Muscle layer of colon (tissue), 2 donors: ENCODE measurements around the gene BLOC1S3.

Source experiments
- H3K27ac ChIP-seq: one replicate; pipeline ENCODE4 v1.7.0; 2013; ENCODE audit warnings: low read depth, mild to moderate bottlenecking, low read length, moderate library complexity
- H3K27me3 ChIP-seq, 2 donors: one replicate each; pipeline ENCODE4 v1.7.0; 2013; ENCODE audit warnings: low read length in 2 of 2, mild to moderate bottlenecking in 2 of 2; ENCODE audit not compliant: insufficient read depth in 2 of 2, control insufficient read depth in 1 of 2
- H3K36me3 ChIP-seq: one replicate; pipeline ENCODE4 v1.7.0; 2013; ENCODE audit warnings: mild to moderate bottlenecking, low read length; ENCODE audit not compliant: insufficient read depth
- H3K4me1 ChIP-seq: one replicate; pipeline ENCODE4 v1.7.0; 2013; ENCODE audit warnings: mild to moderate bottlenecking, low read length; ENCODE audit not compliant: insufficient read depth
- H3K4me3 ChIP-seq, 2 donors: one replicate each; pipeline ENCODE4 v1.7.0; 2013; ENCODE audit warnings: low read length in 2 of 2, low read depth in 1 of 2, mild to moderate bottlenecking in 1 of 2, moderate library complexity in 1 of 2
- H3K9ac ChIP-seq: one replicate; pipeline ENCODE4 v1.7.0; 2013; ENCODE audit warnings: low read length
- H3K9me3 ChIP-seq: one replicate; pipeline ENCODE4 v1.7.0; 2013; ENCODE audit warnings: mild to moderate bottlenecking, low read length
- donor health status: abdominal sarcoma.
- donor health status: Adenocarcinoma of cecum.

Gene BLOC1S3

GRCh38 chr19:45166723-45167252 lies 11.8 kb upstream of the BLOC1S3 start:
- Histone ChIP-seq H3K9ac (no peak overlapping the region), H3K4me1 (no peaks in the 10 kb centered on the region)

GRCh38 chr19:45168767-45169351 lies 9.7 kb upstream of the BLOC1S3 start:
- Histone ChIP-seq H3K27me3 (no peaks in the 10 kb centered on the region), H3K9me3 (no peaks in the 10 kb centered on the region), H3K4me1 (no peaks in the 10 kb centered on the region), H3K27ac (no peak overlapping the region), H3K36me3 (no peaks in the 10 kb centered on the region), H3K9ac (no peak overlapping the region), H3K4me3 (no peak overlapping the region)

More at GRCh38 chr19:45166723-45167252, 11.8 kb upstream of the BLOC1S3 start:
- H3K36me3 ChIP-seq: no peaks in the 10 kb centered on the region
- H3K27me3 ChIP-seq: peaks cover 0 to 7% of the 10 kb centered on the region in 2 donors
- H3K27ac ChIP-seq: no peak overlapping the region
- no peak overlapping the region for H3K4me3 ChIP-seq
- H3K9me3 ChIP-seq: no peaks in the 10 kb centered on the region

DNA sequence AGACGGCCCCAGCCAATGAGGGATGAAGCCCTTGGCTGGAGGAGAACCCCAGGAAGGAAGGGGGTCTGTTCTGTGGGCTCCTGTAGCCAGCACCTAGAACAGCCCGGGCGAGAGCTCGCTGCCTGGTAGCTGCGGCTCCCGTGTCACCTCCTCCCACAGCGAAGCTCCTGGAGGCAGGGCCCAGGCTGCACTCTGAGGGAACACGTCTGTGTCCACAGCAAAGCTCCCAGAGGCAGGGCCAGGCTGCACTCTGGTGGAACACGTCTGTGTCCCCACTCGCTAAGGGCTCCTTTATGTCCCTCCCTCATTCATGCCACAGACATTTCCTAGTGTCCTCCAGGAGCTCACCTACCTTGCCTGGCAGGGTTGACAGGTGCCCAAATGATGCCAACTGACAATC lies 9.0 kb upstream of the BLOC1S3 start:
- Histone ChIP-seq H3K27ac (no peak overlapping the region), H3K36me3 (no peaks in the 10 kb centered on the region), H3K9me3 (no peaks in the 10 kb centered on the region), H3K27me3 (no peaks in the 10 kb centered on the region), H3K4me3 (no peak overlapping the region), H3K9ac (no peak overlapping the region), H3K4me1 (no peaks in the 10 kb centered on the region)

GRCh38 chr19:45170146-45171106 lies 8.2 kb upstream of the BLOC1S3 start:
- Histone ChIP-seq H3K36me3 (no peaks in the 10 kb centered on the region), H3K4me3 (no peak overlapping the region), H3K27me3 (no peaks in the 10 kb centered on the region), H3K4me1 (no peaks in the 10 kb centered on the region), H3K27ac (no peak overlapping the region), H3K9me3 (no peaks in the 10 kb centered on the region), H3K9ac (no peak overlapping the region)

GRCh38 chr19:45171211-45171623 lies 7.4 kb upstream of the BLOC1S3 start:
- Histone ChIP-seq H3K27ac (no peak overlapping the region), H3K4me1 (no peaks in the 10 kb centered on the region), H3K9ac (no peak overlapping the region), H3K9me3 (no peaks in the 10 kb centered on the region), H3K36me3 (no peaks in the 10 kb centered on the region), H3K27me3 (no peaks in the 10 kb centered on the region), H3K4me3 (no peak overlapping the region)

- Histone ChIP-seq H3K36me3 (no peaks in the 10 kb centered on the region), H3K4me3 (no peak overlapping the region), H3K9me3 (no peaks in the 10 kb centered on the region), H3K4me1 (peaks cover 1% of the 10 kb centered on the region), H3K27ac (no peak overlapping the region), H3K27me3 (no peaks in the 10 kb centered on the region), H3K9ac (no peak overlapping the region)
These were observed 6.4 kb upstream of the BLOC1S3 start for GRCh38 chr19:45172173-45172572.

DNA sequence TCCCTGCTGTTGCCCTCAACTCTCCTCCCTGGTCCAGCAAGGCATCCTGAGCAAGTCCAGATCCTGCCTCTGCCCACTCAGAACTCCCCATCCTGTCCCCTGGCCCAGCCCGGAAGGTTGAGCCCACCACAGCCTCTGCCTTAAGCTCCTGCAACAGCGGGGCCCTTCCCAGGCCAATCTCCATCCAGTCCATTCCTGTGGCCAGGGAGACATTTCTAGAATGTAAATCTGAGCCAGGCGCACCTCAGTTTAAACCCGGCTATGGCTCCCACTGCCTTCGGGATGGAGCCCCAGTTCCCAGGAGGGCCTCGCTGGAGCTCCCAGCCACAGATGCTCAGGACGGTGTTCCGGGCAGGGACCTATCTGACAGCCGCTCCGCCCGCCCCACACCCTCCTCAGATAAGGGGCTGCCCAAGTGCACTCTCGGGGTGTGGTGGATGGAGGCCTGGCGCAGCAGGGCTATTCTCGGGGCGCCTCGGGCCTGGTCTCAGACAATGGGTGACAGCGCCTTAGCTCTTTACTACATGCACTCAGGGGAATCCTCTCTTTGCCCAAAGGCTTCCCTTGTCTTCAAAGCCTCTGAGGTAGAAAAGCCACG lies 5.9 kb upstream of the BLOC1S3 start:
- H3K4me3 ChIP-seq: no peak overlapping the region
- H3K27me3 ChIP-seq: no peaks in the 10 kb centered on the region
- no peak overlapping the region for H3K27ac ChIP-seq
- no peaks in the 10 kb centered on the region for H3K36me3 ChIP-seq
- no peak overlapping the region for H3K9ac ChIP-seq
- H3K4me1 ChIP-seq: peaks cover 7% of the 10 kb centered on the region
- H3K9me3 ChIP-seq: no peaks in the 10 kb centered on the region

GRCh38 chr19:45173816-45174215 lies 4.8 kb upstream of the BLOC1S3 start:
- Histone ChIP-seq H3K4me1 (peaks cover 7% of the 10 kb centered on the region), H3K4me3 (no peak overlapping the region), H3K9ac (no peak overlapping the region)

DNA sequence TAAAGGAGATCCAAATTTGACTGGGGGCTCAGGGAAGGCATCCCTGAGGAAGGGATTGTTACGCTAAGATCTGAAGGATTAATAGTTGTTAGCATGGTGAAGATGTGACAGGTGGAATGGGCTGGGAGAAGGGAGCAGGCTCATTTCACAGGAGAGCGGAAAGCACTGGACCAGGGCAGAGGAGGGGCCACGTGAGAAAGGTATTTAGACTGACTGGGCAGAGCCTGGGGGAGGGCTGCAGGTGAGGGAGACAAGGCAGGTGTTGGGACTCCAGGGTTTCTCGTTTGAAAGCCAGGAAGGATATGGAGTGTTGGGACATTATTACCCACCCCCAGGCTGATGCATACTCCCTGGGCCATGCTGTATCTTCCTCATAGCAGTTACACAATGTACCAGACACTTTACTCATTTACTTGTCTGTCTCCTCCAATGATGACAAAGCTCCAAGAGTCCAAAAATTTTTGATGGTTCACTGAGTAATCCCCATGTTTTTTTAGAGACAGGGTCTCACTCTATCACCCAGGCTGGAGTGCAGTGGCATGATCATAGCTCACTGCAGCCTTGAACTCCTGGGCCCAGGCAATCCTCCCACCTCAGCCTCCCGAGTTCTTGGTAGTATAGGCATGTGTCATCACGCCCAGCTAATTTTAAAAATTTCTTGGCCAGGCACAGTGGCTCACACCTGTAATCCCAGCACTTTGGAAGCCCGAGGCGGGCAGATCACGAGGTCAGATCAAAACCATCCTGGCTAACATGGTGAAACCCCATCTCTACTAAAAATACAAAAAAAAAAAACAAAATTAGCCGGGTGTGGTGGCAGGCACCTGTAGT lies 2.9 kb upstream of the BLOC1S3 start:
- H3K27me3 ChIP-seq: no peaks in the 10 kb centered on the region
- no peak overlapping the region for H3K4me3 ChIP-seq
- no peaks in the 10 kb centered on the region for H3K9me3 ChIP-seq
- no peak overlapping the region for H3K9ac ChIP-seq
- peaks cover 17% of the 10 kb centered on the region for H3K4me1 ChIP-seq
- no peak overlapping the region for H3K27ac ChIP-seq
- H3K36me3 ChIP-seq: no peaks in the 10 kb centered on the region

More at GRCh38 chr19:45173816-45174215, 4.8 kb upstream of the BLOC1S3 start:
- no peaks in the 10 kb centered on the region for H3K36me3 ChIP-seq
- H3K27me3 ChIP-seq: no peaks in the 10 kb centered on the region
- H3K27ac ChIP-seq: no peak overlapping the region
- no peaks in the 10 kb centered on the region for H3K9me3 ChIP-seq

GRCh38 chr19:45177817-45178261 lies 745 bp upstream of the BLOC1S3 start, which contains the start of gene TRAPPC6A:
Gene TRAPPC6A (minus strand): TSS chr19:45178237. CDS start chr19:45178218, 19 bp downstream.
- Histone ChIP-seq H3K27ac (peak within 1 kb of the TSS; percentile 96), H3K9me3 (no peaks in the 10 kb centered on the region), H3K9ac (peak within 1 kb of the TSS; percentile 87), H3K27me3 (no peaks in the 10 kb centered on the region), H3K4me3 (peak within 1 kb of the TSS; percentile 84 to 85), H3K36me3 (no peaks in the 10 kb centered on the region), H3K4me1 (peaks cover 28% of the 10 kb centered on the region)
